Measurements from ENCODE around the gene CPVL.

The CPVL gene

DNA sequence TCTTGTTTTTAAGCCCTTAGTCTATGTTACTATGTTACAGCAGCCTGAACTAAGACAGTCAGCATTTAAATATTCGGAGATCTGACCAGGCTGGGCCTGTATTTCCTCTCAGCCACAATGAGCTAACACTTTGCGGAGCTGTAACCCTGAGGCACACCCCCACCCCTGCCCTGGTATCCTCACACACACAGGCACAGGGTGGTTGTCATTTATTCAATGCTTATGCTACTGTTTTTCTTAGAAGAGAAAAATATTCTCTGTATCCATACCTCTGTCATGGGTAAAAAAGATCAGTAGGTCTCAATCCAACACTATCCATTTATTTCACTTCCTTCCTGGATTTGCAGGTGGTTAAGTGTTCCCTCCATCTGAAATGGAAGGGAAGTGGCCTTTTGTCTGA, 107.9 kb downstream of the CPVL start:
- DNase-seq: no peak

DNA sequence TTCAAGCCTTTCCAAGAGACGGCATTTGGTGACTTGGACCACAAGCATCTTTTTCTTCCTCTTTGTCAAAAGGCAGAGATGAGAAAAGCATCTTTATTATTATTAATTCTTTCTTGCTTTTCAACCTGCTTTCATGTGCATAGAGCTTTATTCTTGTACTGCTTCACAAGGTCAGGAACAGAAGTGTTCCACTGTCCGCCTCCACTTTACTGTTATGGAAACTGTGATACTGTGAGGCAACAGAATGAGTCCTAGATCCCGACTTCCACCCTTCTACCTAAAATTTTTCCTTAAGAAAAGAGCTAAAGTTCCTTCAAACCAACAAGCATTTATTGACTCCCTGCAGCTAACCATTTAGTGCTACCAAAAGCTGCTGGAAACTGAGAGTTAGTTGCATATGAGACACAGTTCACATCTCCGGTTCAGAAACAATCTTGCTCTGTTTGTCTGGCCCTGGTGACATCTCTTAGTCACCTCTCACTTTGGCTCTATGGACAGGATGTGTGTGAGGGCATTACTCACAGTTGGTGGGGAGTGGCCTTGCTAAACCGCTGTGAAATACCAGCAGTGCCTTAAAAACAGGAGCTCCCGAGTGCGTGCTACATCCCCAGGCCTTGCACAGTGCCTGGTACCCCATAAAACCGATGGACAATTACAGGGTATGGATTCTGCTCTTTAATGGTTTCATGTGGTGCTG, 111.1 kb downstream of the CPVL start:
- DNase-seq: no peak

DNA sequence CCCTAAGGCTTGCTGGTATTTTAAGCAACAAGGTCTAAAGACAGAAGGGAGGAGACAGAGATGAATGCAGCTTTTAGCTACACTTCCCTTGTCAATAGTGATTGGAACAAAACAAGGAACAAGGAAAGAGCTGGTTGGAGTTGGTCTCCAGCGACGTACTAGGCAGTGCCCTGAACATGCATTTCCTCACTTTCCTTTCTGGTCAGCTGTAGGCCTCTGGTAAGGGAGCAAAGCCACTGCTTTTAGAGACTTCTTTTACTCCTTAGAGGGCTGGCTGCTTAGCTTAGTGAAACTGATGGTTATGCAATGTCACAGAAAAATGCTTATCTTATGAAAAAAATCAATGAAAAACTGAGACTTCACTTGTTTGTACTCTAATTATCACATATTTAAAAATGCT, 112.8 kb downstream of the CPVL start:
- no peak for DNase-seq

DNA sequence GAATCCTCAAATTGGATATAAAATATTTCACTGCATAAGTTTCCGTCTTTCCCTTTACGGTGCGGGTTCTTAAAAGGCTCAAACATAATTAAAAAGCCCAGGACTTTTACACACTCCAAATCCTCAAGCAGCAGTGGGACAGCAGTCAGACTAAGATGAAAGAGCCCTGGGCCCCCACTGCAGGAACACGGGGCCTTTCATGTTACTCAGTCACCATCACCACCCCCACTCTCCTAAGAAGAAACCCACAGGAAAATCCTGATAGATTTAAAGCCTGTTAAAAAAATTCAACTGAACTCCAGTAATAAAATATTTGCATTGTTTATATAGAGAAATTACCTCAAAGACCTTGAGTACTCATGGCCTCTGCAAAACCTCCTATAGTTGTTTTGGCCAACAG, 114.2 kb downstream of the CPVL start:
- DNase-seq: no peak

DNA sequence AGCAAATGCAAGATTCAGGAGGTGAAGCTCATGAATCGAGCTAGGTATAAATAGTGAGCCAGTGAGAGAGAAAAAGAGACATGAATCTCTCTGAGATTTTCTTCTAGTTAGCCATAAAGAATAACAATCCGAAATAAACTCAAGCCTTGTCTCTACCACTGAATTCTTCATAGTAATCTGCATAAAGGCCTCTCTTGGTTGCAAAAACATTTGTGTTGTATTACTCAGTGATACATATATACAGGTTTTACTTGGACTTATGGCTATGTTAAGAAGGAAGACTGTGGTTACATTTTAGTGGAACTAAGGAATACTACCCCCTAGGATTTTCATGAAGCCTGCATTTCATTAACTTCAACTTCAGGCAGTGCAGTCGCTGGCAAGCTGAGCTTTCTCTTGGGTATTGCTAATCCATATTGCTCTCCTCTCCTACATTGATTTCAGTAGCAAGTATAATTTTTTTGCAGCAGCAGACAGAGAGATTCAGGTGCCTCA, 115.5 kb downstream of the CPVL start:
- DNase-seq: no peak

DNA sequence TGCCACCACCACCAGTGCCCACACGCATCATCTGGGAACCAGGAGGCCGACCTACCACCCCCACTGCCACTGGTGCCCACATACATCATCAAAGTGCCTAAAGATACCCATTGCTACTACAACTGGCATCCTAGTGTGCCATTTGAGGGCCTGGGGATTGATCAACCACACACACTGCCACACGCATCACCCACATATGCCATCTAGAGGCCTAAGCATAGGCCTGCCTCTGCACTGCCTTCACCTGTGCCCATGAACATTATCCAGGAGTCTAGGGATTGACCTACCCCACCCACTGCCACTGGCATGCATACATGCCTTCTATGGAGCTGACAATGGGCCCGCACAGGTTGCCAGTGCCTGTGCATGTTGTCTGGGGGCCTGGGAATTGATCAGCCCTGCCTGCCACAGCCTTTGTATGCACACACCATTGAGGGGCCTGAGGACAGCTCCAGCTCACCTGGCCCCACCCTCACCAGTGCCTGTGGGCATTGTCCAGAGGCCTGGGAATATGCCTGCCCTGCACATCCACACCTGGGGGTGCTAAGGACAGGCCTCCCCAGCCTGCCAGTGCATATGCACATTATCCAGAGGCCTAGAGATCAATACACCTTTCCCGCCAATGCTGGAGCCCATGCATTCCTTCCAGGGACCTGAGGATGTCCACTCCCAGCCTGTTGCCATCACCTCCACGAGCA, 123.9 kb downstream of the CPVL start:
- DNase-seq: no peak

DNA sequence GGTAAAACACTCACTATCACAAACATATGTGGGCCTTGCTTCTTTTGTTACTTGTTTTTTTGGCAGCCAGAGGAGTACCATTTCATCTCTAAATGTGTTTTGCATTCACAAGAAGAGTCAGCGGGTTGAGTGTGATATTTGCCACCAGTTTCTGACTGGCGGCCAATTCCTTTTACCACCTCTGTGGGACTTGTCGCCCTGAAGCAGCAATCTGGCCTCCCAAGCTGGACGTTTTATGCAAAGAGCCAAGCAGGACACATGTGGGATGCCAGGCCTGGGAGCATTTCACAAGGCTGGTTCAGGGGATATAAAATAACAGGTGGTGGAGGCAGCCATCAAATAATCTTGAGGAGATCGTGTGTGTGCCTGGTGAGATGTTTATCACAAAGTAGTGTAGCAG, 126.4 kb downstream of the CPVL start:
- DNase-seq: no peak

DNA sequence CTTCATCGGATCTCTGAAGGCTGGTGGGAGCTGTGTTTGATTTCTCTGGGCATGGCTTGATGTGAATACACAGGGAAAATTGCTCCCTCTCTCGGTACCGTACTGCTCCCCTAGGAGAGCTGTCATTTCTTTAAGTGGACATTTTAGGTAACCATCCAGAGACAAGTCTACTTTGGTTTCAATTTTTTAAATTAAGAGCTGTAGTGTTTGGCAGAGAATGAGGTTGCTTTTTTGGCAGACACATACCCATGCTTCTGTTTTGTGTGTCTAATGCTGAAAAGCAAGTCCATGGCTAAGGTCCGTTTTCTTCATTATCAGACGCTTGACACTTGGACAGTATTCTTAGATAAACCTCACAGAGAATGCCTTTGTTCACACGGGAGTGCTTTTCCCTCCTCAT, 127.0 kb downstream of the CPVL start:
- DNase-seq: no peak

DNA sequence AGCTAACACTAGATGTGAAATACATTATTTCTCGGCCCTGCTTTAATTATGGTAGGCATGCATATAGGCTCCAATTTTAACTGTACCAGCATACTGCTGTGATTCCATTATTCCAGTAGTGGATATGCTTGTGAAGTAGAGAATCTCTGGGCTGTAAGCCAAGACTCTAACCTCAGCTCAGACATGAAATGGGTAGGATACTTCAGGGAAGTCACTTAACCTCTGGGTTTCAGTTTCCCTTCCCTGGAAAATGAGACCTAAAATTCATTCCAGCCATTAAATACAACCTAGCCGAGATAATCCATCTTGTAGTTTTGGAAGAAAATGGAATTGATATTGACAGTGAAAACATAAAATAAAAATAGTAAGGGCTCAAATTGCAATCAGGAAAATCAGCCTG, 128.6 kb downstream of the CPVL start:
- DNase-seq: no peak

DNA sequence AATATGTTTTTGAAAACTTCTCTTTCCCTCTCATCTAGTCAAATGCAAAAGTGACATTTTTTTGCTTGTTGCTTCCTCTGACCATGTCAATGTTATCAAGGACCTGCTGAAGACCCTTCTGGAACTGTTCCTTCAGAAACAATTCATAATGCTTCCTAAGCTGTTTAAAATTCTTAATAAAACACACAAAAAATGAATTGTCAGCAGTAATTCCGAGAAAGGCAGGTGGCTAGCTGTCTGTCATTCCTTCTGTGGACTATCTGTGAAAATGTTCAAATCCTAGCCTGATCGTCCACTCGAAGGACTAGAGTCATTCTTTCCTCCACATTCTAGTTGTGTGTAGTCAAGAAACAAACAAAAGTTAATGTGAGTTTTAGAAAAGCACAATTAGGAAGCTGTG, 131.6 kb downstream of the CPVL start:
- no peak for DNase-seq

DNA sequence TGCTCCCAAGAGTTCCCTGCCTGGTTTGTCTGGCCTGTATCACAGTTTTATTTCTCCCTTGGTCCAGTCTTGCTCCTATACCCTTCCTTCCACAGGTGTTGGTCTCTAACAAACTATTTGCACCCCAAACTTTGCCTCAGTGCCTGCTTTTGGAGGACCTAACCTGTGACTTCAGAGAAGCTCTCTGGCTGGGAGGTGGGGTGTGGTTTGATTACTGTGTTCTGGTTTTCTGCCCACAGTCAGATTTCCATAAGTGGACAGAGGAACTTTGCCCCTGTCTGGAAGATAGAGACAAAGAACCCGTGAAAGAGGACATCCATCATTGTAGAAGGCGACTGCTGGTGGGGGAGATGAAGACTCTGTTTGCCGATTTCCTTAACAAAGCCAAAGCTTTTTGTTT, 132.4 kb downstream of the CPVL start:
- no peak for DNase-seq

DNA sequence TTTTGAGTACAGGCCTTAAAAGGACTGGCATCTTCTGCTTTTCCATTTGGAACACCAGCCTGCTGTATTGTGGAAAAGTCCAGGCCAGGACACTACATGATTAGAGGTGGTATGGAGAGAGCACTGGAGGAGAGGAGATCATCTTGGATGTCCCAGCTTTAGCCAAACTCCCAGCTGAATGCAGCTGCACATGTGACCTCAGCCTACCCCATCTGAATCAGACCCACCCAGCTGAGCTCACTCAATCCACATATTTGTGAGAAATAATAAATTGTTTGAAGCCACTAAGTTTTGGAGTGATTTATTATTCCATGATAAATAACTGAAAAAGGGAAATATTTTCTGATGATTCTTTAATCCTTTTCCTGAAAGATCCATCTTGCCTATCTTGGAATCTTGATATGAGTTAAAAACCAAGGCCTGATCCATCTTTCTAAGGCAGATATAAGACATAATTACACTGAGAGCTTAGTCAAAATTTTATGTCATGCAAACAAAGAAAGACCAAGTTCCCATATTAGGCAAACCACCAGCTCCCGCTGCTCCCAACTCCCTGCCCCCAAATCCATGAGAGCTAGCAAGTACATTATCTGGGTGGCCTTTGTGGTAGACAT, 133.1 kb downstream of the CPVL start:
- DNase-seq: no peak

DNA sequence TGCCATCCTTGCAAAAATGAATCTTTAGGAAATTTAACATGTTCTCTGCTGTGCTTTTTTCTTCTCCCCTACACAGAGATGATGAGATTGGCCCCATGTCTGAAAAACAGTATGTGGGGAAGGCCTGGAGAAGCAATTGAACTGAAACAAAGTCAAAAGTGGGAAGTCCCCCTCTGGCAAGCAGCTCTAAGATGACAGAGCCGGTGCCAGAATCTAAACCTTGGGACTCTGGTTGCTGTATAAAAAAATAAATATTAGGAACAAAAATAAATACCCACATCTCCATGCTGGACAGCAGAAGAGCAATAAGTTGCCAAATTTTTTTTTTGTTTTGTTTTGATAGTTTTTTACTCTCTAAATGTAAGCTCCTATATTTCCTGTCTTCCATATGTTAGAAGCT, 136.4 kb downstream of the CPVL start:
- no peak for DNase-seq

DNA sequence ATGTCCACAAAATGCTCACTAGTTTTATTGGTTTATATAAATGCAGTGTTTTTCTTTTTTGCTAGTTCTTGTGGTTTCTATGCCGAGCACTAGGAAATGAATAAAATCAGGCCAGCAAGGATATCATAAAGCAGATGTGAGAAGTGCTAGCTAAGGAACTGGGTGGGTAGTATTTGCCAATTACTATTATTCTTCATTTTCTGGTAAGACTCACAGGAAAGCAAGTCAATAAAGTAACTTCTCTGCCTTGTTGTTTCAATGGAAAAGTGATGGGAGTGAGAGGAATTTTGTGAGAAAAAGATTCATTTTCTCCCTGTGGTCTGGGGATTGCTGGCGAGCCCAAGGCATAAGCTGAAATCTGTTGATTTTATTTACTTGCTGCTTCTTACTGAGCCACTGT, 137.7 kb downstream of the CPVL start:
- DNase-seq: no peak

DNA sequence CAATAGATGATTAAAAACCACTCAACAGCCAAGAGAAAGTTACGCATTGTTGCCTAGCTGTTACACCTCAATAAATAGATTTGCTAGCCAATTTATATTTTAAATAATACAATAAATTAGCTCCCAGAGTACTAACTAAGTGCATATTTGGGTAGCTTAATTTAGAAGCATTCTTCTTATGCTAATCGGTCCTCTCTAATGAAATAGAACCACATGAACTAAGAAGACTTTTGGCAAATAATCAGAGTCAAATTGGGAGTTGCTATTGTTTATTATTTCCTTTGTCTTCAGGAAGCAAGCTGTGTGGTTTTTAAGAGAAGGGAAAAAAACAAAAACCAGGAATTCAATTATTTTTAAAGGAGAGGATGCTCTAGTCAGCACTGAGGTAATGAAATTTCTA, 139.2 kb downstream of the CPVL start:
- DNase-seq: no peak

DNA sequence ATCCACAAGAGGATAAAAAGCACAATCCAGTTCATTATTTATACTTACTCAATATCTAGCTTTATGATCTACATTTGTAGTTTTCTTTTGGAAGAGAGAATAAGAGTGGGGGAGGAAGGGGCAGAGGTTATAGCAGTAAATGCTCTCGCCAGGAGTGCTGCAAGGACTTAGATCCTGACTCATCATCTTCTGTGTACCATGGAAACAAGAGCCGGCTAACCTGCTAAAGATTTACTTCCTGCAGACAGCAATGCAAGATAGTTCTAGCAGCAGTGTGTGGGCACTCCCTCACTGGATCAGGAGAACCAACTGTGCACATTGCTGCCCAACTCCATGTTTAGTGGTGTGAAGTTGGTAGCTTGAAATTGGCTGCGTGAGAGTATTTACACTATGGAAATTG, 140.5 kb downstream of the CPVL start:
- DNase-seq: no peak

DNA sequence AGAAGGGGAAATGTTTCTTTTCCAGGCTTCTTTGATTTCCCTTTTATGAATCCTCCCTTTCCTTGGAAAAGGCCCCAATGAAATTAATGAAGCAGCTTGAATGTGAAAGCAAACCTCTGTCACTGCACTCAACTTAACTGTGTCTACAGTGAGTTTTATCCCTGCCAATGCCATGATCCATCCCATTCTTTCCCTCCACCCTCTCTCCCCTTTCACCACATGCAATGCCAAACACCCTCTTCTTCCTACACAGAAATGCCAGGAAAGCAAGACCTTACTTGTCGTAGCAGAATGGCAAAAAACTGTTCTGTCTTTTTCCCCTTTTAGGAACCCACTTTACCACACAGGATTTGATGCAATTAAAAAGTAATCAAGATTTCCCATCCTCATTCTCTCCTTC, 140.9 kb downstream of the CPVL start:
- DNase-seq: no peak

DNA sequence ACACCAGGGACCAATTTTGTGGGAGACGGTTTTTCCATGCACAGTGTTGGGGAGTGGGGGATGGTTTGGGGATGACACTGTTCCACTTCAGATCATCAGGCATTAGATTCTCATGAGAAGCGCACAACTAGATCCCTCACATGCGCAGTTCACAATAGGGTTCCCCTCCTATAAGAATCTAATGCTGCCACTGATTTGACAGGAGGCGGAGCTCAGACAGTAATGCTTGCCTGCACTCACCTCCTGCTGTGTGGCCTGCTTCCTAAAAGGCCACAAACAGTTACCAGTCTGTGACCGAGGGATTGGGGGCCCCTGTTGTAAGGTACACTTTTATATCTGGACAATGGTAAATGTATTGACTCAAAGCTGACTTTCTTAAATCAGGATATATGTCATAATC, 142.6 kb downstream of the CPVL start:
- DNase-seq: no peak

DNA sequence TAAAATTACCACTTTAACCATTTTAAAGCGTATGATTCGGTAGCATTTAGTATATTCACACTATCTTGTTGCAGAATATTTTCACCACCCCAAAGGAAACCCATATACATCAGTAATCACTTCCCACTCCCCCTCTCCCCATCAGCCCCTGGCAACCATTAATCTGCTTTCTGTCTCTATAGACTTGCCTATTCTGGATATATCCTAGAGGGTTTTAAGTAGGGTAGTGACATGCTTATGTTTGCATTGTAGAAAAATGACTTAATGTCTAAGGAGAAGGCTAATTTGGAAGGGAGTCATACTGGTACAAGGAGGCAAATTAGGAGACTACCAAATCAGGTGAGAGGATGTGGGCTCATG, 145.6 kb downstream of the CPVL start:
- no peak for DNase-seq

DNA sequence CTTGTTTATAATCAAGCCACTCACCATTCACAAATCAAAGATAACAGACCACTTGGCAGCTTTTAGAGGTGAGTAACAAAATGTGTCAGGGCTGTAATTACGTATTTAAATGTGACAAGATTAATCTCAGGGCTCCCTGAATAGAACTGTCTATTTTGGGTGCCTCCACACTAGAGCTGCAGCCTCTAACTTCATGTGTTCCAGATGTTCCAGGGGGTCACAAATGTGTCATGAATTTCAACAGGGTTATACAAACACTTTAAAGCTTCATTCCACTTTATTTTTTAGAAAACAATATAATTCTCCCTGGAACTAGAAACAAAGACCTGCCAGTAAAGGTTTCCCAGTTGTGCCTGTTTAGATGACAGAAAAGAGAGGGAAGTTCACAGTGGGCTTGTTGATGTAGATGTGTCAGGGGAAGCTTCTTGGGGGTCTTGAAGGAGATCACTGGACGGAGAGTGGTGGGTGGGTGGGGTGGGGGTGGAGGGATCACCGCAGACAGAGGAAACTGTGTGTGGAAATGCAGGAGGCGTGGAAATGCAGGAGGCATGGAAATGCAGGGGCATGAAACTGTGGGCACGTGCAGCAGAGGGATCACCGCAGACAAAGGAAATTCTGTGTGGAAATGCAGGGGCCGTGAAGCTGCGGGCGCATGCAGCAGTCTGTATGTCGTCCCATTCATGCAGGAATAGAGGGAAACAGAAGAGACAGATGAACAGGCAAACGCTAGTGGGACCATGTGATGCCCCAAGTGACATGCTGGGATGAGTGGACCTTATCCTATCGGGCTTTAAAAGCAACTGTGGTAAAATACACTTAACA, 146.2 kb downstream of the CPVL start:
- DNase-seq: no peak

DNA sequence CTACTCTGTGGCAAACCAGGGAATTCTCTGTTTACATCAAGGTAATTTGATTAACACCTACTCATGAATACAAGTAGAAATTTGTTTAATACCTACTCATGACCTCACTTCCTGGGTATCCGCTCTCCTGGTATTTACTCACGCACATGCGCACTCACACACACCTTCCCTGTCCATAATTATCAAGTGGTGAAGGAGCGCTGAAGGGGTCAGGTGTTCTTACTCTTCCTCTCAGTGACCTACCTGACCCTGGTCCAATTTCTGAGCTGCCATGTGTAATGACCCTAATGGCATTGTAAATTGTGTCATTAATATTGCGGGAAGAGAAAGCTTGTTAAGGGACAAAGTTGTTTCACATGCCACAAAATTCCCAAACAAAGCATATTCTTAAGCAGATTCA, 146.9 kb downstream of the CPVL start:
- no peak for DNase-seq

DNA sequence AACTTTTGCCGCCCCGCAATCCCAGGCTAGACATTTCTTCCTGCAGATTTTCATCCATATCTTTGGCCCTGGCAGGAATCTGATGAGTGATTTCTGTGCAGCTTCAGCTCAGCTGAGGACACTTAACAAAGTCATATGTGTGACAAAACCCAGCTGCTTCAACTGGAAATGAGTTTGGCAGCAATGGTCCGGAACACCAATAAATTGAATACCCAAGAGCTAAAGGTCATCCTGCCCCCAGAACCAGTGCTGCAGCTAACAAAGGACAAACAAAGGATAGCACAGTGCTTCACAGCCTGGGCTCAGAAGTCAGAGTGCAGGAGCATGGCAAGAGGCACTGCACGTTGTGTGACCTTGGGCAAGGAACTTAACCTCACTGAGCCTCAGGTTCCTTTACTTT, 148.2 kb downstream of the CPVL start:
- no peak for DNase-seq

DNA sequence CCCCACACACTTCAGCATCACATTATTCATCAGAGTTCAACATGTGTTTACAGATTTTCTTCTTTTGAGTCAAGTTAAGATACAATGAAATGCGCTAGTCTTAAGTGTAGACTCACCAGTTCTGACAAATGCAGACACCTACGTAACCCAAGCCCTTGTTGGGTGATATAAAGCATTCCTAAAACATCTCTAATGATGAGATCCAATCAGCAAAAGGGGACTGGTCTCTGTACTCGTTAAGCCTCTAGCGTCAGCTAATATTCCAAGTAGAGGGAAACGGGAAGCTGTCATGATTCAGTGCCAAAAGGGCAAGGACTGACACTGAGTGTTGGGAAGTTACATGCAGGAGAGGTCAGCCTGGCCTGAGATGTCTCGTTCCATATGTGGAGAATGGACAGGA, 149.5 kb downstream of the CPVL start:
- DNase-seq: no peak

DNA sequence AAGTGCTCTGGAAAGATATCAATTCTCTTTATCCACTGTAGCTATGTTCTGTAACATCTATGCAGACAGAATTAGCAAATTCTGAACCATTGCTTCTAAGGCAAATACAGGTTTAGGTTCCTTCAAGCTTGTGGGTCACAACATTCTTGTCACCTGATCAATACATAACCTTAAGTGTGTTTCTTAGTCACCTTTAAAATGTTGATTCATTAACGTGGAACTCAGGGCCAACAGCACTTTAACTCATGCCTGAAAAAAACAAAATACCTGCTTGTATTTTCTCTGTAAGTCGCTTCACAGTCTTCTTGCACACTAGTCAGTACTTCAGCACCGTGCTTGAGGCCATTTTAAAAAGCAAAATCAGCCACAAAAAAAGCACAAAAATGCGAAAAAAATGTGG, 153.0 kb downstream of the CPVL start:
- no peak for DNase-seq
